NCI-H82 treated with DMSO at 0.1 percent for 48 hours (cell line): Measurements from ENCODE around the gene ETHE1.
A peak's percentile ranks its signal among the peaks of the same experiment; 100 is the strongest.
"Not testable (repeated sequence)": the region's sequence is repeated elsewhere in the genome, so short reads cannot be mapped to it uniquely, and the experiment has no call there.

Experiments used
- DNase-seq: peaks from one replicate; lab custom pipeline; 2025; ENCODE audit not compliant: unreplicated experiment; lab: John Stamatoyannopoulos, UW

Gene ETHE1

DNA sequence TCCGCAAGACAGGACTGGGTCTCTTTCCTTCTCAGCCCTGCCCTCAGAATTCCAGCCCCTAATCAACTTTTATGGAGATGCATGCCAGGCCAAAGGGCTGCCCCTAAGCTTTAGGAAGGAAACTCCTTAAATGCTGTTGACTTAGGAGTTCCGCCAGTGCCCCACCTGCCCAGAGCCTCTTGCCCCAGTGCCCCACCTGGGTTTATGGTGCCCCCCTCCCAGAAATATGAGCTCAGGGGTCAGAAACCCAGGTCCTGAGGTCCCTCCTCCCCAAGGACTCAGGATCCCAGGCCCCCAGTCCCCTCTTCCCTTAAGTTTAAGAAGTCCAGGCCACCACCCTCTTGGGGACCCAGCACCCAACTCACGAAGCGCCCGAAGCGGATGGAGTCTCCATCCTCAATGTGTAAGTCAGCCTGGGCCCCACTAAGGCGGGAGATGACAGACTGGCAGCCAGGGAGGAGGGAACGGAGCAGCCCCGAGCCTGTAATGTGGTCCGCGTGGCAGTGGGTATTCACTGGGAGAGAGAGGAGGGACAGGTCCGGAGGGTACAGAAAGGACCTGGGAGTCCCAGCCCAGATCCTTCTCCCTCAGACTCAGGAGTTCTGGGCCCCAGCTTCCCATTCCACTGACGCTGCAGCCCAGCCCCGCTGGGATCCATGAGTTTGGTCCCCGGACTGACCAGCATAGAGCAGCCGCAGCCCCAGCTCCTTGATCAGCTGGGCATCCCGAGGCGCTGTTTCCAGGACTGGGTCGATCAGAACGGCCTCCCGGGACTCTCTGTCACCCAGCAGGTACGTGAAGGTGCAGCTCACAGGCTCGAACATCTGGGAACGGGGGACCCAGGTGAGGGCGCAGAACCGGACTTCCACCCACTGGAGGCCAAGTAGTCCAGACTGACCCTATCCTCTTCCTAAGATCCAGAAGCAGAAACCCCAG, 897 bp downstream of the ETHE1 start:
- DNase-seq: no peak

DNA sequence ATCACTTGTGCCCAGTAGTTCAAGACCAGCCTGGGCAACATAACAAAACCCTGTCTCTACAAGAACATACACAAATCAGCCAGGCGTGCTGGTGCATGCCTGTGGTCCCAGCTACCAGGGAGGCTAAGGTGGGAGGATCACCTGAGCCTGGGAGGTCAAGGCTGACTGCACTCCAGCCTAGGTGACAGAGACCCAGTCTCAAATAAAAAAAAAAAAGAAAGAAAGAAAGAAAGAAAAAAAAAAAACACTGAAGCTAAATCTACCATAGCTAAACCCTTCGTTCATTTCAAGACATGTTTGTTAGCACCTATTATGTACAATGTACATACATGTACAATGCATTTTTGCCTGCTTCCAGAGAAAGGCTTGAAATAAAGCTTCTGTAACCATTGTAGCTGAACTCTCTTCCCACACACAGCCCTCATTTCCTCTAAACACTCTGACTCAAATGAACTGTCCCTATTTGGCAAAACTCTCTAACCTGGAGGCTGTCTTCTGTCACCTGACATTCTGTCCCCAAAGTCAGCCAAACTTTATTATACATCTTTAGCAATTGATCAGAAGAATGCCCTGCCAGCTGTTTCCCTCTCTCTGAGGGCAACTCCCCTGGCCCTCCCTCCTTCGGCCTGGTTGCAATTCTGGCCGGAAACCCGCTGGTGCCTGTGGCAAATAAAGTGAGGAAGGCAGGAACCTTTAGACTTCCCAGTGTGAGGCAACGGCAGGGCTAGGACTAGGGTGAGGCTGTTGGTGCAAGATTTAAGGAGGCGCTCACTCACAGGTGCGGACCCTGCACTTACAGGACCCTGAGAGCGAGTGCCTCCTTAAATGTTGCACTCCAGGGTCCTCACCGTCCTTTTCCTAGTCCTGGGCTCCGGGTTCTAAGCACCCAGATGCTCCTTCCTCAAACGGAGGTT, 1.8 kb downstream of the ETHE1 start:
- no peak for DNase-seq

DNA sequence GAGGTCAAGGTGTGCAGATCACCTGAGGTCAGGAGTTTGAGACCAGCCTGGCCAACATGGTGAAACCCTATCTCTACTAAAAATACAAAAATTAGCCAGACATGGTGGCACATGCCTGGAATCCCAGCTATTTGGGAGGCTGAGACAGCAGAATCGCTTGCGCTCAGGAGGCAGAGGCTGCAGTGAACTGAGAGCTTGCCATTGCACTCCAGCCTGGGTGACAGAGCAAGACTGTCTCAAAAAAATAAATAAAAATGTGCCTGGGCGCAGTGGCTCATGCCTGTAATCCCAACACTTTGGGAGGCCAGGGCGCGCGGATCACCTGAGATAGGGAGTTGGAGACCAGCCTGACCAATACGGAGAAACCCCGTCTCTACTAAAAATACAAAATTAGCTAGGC, 3.3 kb downstream of the ETHE1 start:
- not testable (repeated sequence) for DNase-seq

DNA sequence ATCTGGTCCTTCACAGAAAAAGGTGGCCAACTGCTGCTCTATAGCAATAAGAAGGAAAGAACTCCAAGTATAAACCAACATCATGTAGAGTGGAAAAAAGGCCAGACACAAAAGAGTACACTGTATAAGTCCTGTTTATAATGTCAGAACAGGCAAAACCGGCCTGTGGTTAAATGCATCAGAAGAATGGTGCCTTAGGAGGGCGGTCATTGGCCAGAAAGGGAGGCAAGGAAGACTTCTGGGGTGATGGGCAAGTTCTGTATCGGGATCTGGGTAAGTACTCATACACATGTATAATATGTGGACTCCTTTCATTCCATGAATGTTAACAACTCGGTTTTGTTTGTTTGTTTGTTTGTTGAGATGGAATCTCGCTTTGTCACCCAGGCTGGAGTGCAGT, 4.1 kb downstream of the ETHE1 start:
- DNase-seq: no peak

DNA sequence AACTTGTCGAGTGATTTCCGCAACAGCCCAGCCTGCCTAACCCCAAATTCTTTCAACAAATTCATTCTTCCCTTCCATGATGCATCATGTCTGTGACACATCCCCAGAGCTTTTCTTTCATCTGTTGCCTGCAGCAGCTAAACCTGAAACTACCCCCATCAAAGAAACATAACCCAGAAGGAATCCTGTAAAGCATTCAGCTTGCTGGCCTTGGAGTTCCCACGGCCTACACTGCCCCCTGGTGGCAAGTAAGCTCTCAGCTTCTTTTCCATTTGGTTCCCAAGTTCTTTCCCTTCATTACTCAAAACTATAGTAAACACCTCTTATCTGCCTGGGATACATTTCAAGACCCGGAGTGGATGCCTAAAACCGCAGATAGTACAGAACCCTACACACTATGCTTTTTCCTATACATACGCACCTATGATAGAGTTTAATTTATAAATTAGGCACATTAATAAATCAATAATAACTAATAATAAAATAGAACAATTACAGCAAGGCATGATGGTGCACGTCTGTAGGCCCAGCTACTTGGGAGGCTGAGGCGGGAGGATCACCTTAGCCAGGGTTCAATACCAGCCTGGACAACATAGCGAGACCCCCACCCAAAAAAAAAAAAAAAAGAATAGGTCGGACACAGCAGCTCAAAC, 7.4 kb downstream of the ETHE1 start:
- peak; percentile 27 for DNase-seq

DNA sequence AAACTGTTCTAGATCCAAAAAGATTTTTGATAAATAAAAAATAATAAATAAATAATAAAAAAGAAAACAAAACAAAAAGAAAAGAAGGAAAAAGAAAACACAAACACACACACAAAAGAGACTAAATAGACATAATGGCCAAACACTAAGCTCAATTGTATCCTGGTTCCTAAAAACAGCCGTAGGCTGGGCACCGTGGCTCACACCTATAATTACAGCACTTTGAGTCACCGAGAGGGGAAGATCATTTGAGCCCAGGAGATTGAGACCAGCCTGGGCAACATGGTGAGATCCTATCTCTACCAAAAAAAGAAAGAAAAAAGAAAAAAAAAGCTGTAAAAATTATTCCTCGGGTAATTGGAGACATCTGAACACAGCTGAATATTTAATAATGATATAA, 8.9 kb downstream of the ETHE1 start:
- DNase-seq: no peak

DNA sequence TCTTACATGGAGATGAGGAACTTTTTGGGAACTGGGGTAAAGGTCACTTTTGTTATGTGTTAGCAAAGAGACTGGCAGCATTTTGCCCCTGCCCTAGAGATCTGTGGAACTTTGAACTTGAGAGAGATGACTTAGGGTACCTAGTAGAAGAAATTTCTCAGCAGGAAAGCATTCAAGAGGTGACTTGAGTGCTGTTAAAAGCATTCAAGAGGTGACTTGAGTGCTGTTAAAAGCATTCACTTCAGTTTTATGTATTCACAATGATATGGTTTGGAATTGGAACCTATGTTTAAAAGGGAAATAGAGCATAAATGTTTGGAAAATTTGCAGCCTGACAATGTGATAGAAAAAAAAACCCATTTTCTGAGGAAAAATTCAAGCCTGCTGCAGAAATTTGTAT, 14.6 kb downstream of the ETHE1 start:
- not testable (repeated sequence) for DNase-seq

DNA sequence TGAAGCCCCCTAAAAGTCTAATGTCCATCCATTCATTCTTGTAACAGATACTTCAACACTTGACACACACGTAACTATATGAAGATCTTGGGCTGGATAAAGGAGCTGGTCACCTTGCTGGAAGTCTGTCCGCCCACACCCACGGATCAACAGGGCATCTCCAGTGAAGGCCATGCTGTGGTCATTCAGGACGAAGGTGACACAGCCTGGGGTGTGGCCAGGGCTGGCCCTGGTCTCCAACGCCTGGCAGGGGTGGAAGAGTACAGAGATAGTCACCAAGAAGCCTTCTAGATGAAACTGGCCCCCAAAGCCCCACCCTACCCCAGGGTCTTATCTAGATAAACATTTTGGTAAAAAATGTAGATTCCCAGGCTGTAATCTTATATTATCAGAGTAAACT, 15.7 kb downstream of the ETHE1 start:
- no peak for DNase-seq

DNA sequence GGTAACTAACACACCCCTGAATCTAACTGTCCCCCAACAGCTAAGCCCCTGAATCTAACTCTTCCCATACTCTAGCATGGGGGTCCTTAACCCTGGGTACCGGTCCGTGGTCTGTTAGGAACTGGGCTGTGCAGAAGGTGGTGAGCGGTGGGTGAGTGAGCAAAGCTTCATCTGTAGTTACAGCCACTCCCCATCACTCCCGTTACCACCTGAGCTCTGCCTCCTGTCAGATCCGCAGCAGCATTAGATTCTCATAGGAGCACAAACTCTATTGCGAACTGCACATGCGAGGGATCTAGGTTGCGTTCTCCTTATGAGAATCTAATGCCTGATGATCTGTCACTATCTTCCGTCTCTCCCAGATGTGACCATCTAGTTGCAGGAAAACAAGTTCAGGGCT, 16.3 kb downstream of the ETHE1 start:
- DNase-seq: no peak

DNA sequence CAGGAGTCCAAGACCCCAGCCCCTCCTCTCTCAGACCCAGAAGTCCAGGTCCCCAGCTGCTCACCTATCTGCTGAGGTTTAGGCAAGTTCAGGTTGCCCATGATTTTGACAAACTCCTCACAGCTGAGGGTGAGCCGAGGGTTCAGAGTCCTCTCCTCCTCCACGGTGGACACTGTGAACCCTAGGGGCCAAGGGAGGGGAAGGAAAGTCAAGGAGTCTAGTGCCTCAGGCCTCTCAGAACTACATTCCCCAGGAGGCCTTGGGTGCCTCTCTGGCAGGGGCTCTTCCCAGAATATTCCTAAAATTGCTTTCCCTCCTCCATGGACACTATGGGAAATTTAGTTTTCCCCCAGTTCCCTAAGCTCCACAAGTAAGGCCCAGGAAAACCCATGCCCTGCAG, 19.1 kb downstream of the ETHE1 start:
- no peak for DNase-seq

DNA sequence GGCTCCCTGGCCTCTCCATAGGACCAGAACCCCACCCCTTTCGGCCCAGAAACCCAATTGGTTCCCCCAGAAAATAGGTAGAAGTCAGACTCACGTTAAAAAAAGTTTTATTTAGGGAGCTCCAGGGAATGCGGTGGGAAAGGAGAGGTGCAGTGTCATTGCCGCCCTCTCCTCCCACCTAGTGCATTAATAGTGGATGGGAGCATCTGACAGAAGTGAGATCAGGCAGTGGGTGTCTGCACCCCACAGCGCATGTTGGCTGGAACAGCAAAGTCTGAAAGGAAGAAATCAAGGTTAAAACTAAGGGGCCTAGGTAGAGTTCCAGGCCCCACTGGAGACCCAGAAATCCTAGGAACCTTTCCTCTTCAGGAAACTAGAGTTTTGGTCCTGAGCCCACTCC, 20.4 kb downstream of the ETHE1 start:
- DNase-seq: no peak

DNA sequence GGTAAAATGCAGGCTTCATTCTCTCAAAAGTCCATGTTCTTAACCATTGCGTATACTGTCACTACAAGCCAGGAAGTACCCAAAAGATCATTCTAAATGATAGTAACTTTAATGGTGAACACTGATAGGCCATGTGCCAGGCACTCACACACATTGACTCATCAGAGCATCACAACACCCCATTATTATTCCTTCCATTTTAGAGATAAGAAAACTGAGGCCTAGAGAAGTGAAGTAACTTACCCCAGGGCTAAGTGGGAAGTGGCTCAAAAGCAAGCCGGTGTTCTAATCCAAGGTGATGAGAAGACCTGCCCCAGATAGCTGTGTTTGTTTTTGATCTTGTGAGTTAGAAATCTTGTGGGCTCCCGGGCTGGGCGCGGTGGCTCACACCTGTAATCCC, 21.1 kb downstream of the ETHE1 start:
- no peak for DNase-seq

DNA sequence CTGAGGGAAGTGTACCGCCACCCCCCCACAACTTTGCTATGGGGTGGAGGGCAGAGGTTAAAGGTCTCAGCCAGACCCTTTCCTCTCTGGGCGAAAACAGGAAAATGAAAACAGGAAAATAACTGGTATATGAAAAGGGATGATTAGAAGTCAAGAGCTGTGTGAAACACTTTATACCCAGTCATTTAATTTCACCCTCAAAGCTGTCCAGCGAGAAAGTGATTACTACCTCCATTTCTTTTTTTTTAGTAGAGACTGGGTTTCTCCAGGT, 21.9 kb downstream of the ETHE1 start:
- DNase-seq: no peak

DNA sequence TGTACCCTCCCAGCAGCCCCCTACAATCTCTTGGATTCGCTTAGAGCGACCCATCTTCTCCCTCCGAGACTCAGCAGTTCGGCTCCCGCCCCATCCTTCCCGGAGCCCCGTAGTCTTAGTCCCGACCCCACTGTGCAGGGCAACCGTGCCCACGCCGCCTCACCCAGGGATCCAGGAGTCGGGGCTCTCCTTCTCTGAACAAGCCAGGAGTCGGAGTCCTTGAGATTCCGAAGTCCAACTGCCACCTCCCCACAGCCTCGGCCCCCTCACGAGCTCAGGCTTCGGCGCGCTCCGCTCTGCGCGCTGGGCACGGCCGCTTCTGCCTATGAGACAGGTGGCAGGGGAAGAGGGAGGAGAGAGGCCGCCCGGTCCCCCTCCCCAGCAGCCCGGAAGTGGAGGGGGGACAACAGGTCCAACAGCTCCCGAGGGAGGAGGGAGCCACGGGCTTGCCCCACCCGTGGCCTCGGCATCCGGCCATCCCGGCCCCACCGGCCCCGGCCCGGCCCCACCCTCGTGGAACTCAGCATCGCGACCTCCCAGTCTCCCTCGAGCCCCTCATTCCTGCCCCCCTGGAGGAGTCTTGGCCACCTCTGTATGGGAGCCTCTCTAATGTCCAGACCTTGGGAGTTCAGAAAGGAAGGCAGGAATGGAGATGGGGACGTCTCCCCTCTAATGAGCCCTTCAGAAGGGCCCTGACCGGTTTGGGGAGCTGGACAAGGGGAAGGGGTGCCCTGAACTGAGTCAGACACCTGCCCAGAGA, 22.4 kb downstream of the ETHE1 start, which contains the start of gene PHLDB3:
PHLDB3 (minus strand) TSS at position 321 of the 760 bp plus-strand sequence. CDS start 628 bp downstream, outside the sequence.
- no peak for DNase-seq

DNA sequence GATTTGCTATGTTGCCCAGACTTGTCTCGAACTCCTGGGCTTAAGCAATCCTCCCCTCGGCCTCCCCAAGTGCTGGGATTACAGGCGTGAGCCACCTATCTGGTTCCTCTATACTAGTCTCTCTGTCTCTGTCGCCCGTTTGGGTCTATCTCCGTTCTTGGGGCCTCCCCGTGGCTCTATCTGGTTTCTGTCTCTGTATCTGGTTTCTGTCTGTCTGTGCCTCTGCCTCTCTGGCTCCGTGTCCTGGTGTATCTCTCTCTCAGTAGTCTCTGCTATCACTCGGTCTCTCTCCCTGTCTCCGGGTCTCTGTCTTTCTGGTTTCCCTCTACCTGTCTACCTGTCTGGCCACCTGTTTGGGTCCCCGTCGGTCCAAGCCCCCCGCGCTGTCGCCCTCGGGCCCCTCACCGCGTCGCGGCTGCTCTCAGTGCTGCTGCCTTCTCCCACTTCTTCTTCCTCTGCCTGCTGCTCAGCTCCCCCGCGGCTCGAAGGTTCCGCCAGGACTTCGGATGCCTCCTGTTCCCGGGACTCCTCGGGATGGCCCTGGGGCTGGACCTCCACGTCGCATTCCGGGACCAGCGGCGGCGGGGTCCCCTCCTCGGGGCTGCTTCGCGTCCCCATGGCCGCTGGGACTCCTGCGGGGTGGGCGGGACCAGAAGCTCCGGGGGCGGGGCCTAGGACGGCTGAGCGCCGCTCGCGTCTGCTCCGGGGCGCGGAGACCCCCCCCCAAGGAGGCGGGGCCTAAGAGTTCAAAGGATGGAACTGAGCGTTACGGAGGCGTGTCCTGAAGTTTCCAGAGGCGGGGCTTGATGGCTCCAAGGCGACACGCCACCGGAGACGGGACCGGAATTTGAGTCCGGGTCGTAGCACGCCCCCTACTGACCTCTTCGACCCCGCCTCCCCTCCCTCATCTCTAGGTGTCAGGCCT, 23.2 kb downstream of the ETHE1 start:
- DNase-seq: peak; percentile 92

DNA sequence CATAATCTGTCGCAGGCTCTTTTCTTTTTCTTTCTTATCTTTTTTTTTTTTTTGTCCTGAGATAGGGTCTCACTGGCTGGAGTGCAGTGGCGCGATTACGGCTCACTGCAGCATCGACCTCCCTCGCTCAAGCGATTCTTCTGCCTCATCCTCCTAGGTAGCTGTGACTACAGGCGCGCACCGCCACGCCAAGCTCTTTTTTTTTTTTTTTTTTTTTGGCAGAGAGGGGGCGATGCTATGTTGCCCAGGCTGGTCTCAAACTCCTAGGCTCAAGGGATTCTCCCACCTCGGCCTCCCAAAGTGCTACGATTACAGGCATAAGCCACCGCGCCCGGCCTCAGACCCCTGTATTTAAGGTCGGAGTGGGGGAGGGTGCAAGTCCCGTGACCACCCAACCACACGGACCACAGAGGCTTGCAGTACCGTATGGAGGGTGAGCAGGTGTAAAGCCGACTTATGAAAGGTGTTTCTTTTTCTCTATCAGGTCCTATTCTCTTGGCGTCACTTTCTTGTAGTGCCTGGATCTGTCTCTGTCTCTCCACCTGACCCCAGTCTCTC, 24.5 kb downstream of the ETHE1 start:
- DNase-seq: no peak

DNA sequence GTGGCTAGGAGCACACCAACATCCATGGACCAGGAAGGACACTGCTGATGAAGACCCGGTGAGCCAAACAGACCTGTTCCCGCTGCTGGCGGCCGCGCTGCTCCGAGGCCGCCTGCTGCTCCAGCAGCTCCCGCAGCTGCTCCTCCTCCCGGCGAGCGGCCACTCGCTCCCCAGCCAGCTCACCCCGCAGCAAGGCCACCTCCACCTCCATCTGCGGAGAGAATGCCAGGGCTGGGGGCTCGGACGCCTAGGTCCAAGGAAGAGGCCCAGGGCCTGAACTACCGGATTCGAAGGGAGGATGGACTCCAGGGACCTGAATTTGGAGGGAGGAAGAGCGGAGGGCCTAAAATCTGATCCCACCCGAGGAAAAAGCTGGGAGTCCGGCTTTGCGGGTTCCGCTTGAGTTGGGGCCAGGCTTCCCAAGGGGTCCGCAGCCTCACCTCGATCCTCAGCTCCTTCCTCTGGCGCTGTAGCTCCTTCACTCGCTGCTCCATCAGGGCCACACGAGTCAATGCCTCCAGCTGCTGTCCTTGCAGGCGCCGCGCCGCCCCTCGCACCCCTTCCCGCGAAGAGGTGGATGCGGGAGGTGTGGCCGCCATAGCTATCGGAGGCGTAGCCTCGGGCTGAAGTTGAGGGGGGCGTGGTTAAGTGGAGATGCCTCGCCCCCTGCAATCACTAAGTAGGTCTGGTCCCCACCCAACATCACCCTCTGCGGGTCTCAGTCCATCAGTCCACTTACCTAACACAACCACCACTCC, 25.2 kb downstream of the ETHE1 start:
- peak; percentile 15 for DNase-seq

DNA sequence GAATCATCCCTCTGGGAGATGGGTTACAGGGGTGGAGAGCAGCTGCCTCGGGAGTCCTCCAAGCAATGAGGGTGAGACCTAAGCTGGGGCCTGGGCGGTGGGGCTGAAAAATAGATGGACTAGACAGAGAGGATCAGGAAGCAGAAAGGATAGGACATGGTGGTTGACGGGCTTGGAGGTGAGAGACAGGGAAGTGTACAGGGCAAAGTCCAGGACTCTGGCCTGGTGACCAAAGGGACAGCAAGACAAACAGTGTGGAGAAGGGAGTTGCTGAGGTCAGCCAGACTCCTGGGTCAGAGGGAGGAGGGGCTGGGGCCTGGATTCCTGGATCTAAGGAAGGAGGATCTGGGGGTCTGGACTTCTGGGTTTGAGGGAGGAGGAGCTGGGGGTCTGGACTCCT, 28.0 kb downstream of the ETHE1 start:
- no peak for DNase-seq
